HepG2 (cell line): ENCODE results near the gene SPEM2. TPM values are rescaled to one million over a fixed set of nuclear protein-coding genes. Genes with fewer than 3 reads are reported as not detected.

ENCODE experiments used
- ARNTL ChIP-seq: sonication (generic); formaldehyde crosslinking; IDR thresholded peaks from 2 replicates; pipeline ENCODE4 v1.4.0; 2020; ENCODE audit warnings: mild to moderate bottlenecking, missing genetic modification reagents
- CAMTA2 ChIP-seq: sonication (generic); formaldehyde crosslinking; IDR thresholded peaks from 2 replicates; pipeline ENCODE4 v1.4.0; 2020; ENCODE audit warnings: mild to moderate bottlenecking, missing genetic modification reagents, borderline replicate concordance
- EP300 ChIP-seq, 3 experiments: sonication (generic) in 1 of 3; formaldehyde crosslinking in 1 of 3; IDR thresholded peaks; 2 replicates each; pipeline versions ENCODE4 v1.5.1 to v1.6.1; 2011 to 2020; ENCODE audit warnings: low read depth in 2 of 3, low read length in 2 of 3, borderline replicate concordance in 1 of 3, improper control_type of control experiment in 1 of 3, mild to moderate bottlenecking in 1 of 3, missing genetic modification reagents in 1 of 3, moderate library complexity in 1 of 3
- ETS1 ChIP-seq: sonication (generic); formaldehyde crosslinking; IDR thresholded peaks from 2 replicates; pipeline ENCODE4 v1.4.0; 2020; ENCODE audit warnings: missing genetic modification reagents
- HDAC6 ChIP-seq: fragments of 200-600 bp; sonication (generic); IDR thresholded peaks from 2 replicates; pipeline ENCODE4 v1.7.0; 2017; ENCODE audit warnings: mild to moderate bottlenecking, antibody characterized with exemption, low read length, low read depth
- NR2F6 ChIP-seq, 2 experiments: IDR thresholded peaks; 2 replicates each; pipeline ENCODE4 v1.6.1; 2016; ENCODE audit warnings: antibody characterized with exemption in 1 of 2, mild to moderate bottlenecking in 1 of 2
- PTBP1 ChIP-seq: fragments of 200-400 bp; formaldehyde crosslinking; IDR thresholded peaks from 2 replicates; pipeline ENCODE4 v1.6.1; 2018; ENCODE audit warnings: low read length, low read depth; ENCODE audit not compliant: poor library complexity, severe bottlenecking
- RBM39 ChIP-seq: fragments of 200-400 bp; formaldehyde crosslinking; IDR thresholded peaks from one replicate; pipeline ENCODE4 v1.6.1; 2018; ENCODE audit warnings: antibody characterized with exemption, mild to moderate bottlenecking, low read depth, low read length; ENCODE audit not compliant: poor library complexity, severe bottlenecking
- ZNF101 ChIP-seq: sonication (generic); formaldehyde crosslinking; IDR thresholded peaks from 2 replicates; pipeline ENCODE4 v1.4.0; 2020; ENCODE audit warnings: mild to moderate bottlenecking, low read depth, missing genetic modification reagents, borderline replicate concordance
- ZNF230 ChIP-seq: sonication (generic); formaldehyde crosslinking; IDR thresholded peaks from 2 replicates; pipeline ENCODE4 v1.4.0; 2020; ENCODE audit warnings: mild to moderate bottlenecking, missing genetic modification reagents
- ZNF256 ChIP-seq: sonication (generic); formaldehyde crosslinking; conservative IDR thresholded peaks from 2 replicates; pipeline ENCODE4 v1.4.0; 2020; ENCODE audit warnings: missing genetic modification reagents
- ZNF276 ChIP-seq: sonication (generic); formaldehyde crosslinking; IDR thresholded peaks from 2 replicates; pipeline ENCODE4 v1.4.0; 2020; ENCODE audit warnings: mild to moderate bottlenecking, low read depth, missing genetic modification reagents
- ZNF337 ChIP-seq: sonication (generic); formaldehyde crosslinking; IDR thresholded peaks from 2 replicates; pipeline ENCODE4 v1.5.1; 2020; ENCODE audit warnings: missing genetic modification reagents, low read depth, mild to moderate bottlenecking, borderline replicate concordance
- ZNF468 ChIP-seq: sonication (generic); formaldehyde crosslinking; IDR thresholded peaks from 2 replicates; pipeline ENCODE4 v1.8.0; 2022; ENCODE audit warnings: mild to moderate bottlenecking, moderate library complexity, missing genetic modification reagents
- ZNF761 ChIP-seq: sonication (generic); formaldehyde crosslinking; conservative IDR thresholded peaks from 2 replicates; pipeline ENCODE4 v1.4.0; 2020; ENCODE audit warnings: mild to moderate bottlenecking, missing genetic modification reagents
- ZNF850 ChIP-seq: sonication (generic); formaldehyde crosslinking; conservative IDR thresholded peaks from 2 replicates; pipeline ENCODE4 v1.9.0; 2021; ENCODE audit warnings: mild to moderate bottlenecking, missing genetic modification reagents
- polyA plus RNA-seq, 8 experiments: library from polyadenylated mRNA; depleted of rRNA in 3 of 8; stranded (reverse) in 7 of 8; unstranded in 1 of 8; fragments of >200 nt; fragmentation: Illumina TruSeq in 4 of 8; extraction: Trizol in 4 of 8; gene quantifications; 2 replicates each; pipeline versions ENCODE4 v1.2.1 to v1.2.3, GENCODE V29; 2011 to 2016; ENCODE audit warnings: low read depth in 4 of 8, missing spikeins in 1 of 8, mixed read lengths in 1 of 8; ENCODE audit not compliant: insufficient read depth in 1 of 8
- total RNA-seq, 5 experiments: library from RNA; depleted of rRNA; stranded (reverse); fragments of >200 nt; fragmentation: Illumina TruSeq; extraction: Trizol; gene quantifications; 2 replicates each; pipeline ENCODE4 v1.2.3, GENCODE V29; 2016; ENCODE audit warnings: low read depth in 1 of 5
- TF ChIP-seq, protein P1 (sequence below): sonication (generic); formaldehyde crosslinking; IDR thresholded peaks from 2 replicates; pipeline ENCODE4 v1.8.0; 2022; ENCODE audit warnings: missing genetic modification reagents, mild to moderate bottlenecking, moderate library complexity, borderline replicate concordance
- TF ChIP-seq, protein P2 (sequence below): sonication (generic); formaldehyde crosslinking; IDR thresholded peaks from 2 replicates; pipeline ENCODE4 v1.4.0; 2020; ENCODE audit warnings: mild to moderate bottlenecking, missing genetic modification reagents
- TF ChIP-seq, protein P3 (sequence below): sonication (generic); formaldehyde crosslinking; IDR thresholded peaks from 2 replicates; pipeline ENCODE4 v1.5.0; 2020; ENCODE audit warnings: missing genetic modification reagents, mild to moderate bottlenecking, borderline replicate concordance
- TF ChIP-seq, protein P4 (sequence below): IDR thresholded peaks from 2 replicates; pipeline ENCODE4 v1.6.1; 2016

The SPEM2 gene
- total and polyA plus RNA-seq, 2 of the 13 experiments (the other 11 are each of a cell fraction or from before 2014, with no cell fraction given) = not detected

GRCh38 chr17:7403727-7403976, 21.8 kb upstream of the SPEM2 start (continued):
- TF ChIP-seq, protein P1, sequence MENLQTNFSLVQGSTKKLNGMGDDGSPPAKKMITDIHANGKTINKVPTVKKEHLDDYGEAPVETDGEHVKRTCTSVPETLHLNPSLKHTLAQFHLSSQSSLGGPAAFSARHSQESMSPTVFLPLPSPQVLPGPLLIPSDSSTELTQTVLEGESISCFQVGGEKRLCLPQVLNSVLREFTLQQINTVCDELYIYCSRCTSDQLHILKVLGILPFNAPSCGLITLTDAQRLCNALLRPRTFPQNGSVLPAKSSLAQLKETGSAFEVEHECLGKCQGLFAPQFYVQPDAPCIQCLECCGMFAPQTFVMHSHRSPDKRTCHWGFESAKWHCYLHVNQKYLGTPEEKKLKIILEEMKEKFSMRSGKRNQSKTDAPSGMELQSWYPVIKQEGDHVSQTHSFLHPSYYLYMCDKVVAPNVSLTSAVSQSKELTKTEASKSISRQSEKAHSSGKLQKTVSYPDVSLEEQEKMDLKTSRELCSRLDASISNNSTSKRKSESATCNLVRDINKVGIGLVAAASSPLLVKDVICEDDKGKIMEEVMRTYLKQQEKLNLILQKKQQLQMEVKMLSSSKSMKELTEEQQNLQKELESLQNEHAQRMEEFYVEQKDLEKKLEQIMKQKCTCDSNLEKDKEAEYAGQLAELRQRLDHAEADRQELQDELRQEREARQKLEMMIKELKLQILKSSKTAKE (CRISPR knock-in tag) = no peak
- TF ChIP-seq ZNF230 (no peak), ZNF101 (CRISPR knock-in tag) (no peak), ZNF276 (CRISPR knock-in tag) (no peak), ZNF256 (CRISPR knock-in tag) (no peak), RBM39 (peak; percentile 68), EP300 (IDR thresholded peaks at IDR 0.05; ENCODE audit: low read depth in 2 of 2, low read length in 2 of 2) (no peak), EP300 (CRISPR knock-in tag; IDR thresholded peaks at IDR 0.05; ENCODE audit: borderline replicate concordance) (no peak), NR2F6 (IDR thresholded peaks at IDR 0.05) (peak; percentile 57; the same call in 1 of the 2 replicates), NR2F6 (CRISPR knock-in tag; IDR thresholded peaks at IDR 0.05) (no peak), ZNF761 (CRISPR knock-in tag) (peak; percentile 93; the same call in 1 of the 2 replicates), PTBP1 (no peak), ETS1 (CRISPR knock-in tag) (no peak), ARNTL (CRISPR knock-in tag) (no peak), ZNF850 (no peak), CAMTA2 (CRISPR knock-in tag) (no peak), ZNF337 (CRISPR knock-in tag) (no peak), HDAC6 (no peak), ZNF468 (CRISPR knock-in tag) (no peak)
- TF ChIP-seq, protein P2, sequence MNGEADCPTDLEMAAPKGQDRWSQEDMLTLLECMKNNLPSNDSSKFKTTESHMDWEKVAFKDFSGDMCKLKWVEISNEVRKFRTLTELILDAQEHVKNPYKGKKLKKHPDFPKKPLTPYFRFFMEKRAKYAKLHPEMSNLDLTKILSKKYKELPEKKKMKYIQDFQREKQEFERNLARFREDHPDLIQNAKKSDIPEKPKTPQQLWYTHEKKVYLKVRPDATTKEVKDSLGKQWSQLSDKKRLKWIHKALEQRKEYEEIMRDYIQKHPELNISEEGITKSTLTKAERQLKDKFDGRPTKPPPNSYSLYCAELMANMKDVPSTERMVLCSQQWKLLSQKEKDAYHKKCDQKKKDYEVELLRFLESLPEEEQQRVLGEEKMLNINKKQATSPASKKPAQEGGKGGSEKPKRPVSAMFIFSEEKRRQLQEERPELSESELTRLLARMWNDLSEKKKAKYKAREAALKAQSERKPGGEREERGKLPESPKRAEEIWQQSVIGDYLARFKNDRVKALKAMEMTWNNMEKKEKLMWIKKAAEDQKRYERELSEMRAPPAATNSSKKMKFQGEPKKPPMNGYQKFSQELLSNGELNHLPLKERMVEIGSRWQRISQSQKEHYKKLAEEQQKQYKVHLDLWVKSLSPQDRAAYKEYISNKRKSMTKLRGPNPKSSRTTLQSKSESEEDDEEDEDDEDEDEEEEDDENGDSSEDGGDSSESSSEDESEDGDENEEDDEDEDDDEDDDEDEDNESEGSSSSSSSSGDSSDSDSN = peak; percentile 66; the same call in 1 of the 2 replicates
- TF ChIP-seq, protein P3, sequence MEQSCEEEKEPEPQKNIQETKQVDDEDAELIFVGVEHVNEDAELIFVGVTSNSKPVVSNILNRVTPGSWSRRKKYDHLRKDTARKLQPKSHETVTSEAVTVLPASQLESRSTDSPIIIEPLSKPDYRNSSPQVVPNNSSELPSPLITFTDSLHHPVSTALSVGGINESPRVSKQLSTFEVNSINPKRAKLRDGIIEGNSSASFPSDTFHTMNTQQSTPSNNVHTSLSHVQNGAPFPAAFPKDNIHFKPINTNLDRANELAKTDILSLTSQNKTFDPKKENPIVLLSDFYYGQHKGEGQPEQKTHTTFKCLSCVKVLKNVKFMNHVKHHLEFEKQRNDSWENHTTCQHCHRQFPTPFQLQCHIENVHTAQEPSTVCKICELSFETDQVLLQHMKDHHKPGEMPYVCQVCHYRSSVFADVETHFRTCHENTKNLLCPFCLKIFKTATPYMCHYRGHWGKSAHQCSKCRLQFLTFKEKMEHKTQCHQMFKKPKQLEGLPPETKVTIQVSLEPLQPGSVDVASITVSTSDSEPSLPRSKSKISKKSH (CRISPR knock-in tag) = no peak
- TF ChIP-seq, protein P4, sequence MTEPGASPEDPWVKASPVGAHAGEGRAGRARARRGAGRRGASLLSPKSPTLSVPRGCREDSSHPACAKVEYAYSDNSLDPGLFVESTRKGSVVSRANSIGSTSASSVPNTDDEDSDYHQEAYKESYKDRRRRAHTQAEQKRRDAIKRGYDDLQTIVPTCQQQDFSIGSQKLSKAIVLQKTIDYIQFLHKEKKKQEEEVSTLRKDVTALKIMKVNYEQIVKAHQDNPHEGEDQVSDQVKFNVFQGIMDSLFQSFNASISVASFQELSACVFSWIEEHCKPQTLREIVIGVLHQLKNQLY (CRISPR knock-in tag) = no peak
